HEK293 (cell line): ENCODE data around the gene PCSK2.
A peak's percentile ranks its signal among the peaks of the same experiment; 100 is the strongest.

ENCODE experiments used
- CTCF ChIA-PET: fragments of 350-600 bp; formaldehyde crosslinking; extraction: SDS; loops from one replicate; lab custom pipeline; 2021; ENCODE audit warnings: antibody characterized with exemption; lab: Yijun Ruan, JAX
- POLR2A ChIA-PET: fragments of 300-600 bp; formaldehyde crosslinking; extraction: SDS; loops from one replicate; lab custom pipeline; 2020; ENCODE audit warnings: antibody characterized with exemption, inconsistent platforms; lab: Yijun Ruan, JAX
- H3K27ac ChIP-seq: fragments of 200-500 bp; sonication (Bioruptor generic); 2 replicates; pipeline ENCODE4 v1.5.1; 2014; ENCODE audit warnings: low read depth, low read length, control low read depth, inconsistent platforms; ENCODE audit errors: extremely low read depth
- H3K36me3 ChIP-seq, 2 experiments: fragments of 200-500 bp in 1 of 2; sonication (Bioruptor generic) in 1 of 2; 1 replicate in 1 of 2; 2 replicates in 1 of 2; pipeline ENCODE4 v1.5.1; 2014 to 2017; ENCODE audit warnings: inconsistent platforms in 2 of 2, low read length in 2 of 2; ENCODE audit not compliant: control insufficient read depth in 2 of 2, insufficient read depth in 1 of 2
- H3K4me1 ChIP-seq: fragments of 200-500 bp; sonication (Bioruptor generic); 2 replicates; pipeline ENCODE4 v1.5.1; 2014; ENCODE audit warnings: mild to moderate bottlenecking, low read length, inconsistent platforms; ENCODE audit not compliant: control insufficient read depth, insufficient read depth
- H3K4me3 ChIP-seq: 2 replicates; pipeline ENCODE4 v1.5.1; 2011; ENCODE audit warnings: low read depth, mild to moderate bottlenecking, control low read depth, low read length, moderate library complexity
- H3K9me3 ChIP-seq: fragments of 200-500 bp; sonication (Bioruptor generic); 2 replicates; pipeline ENCODE4 v1.5.1; 2014; ENCODE audit warnings: low read depth, low read length, inconsistent platforms; ENCODE audit not compliant: control insufficient read depth, insufficient read depth
- CTCF ChIP-seq: fragments of 450-650 bp; formaldehyde crosslinking; IDR thresholded peaks from 2 replicates; pipeline ENCODE4 v1.5.1; 2016; ENCODE audit warnings: missing biosample characterization, missing genetic modification characterization
- EGR2 ChIP-seq: fragments of 450-650 bp; formaldehyde crosslinking; IDR thresholded peaks from 2 replicates; pipeline ENCODE4 v1.5.1; 2016; ENCODE audit warnings: low read depth, missing biosample characterization, missing genetic modification characterization
- KLF10 ChIP-seq: fragments of 450-650 bp; IDR thresholded peaks from 2 replicates; pipeline ENCODE4 v1.5.1; 2018; ENCODE audit warnings: missing biosample characterization, mild to moderate bottlenecking, missing genetic modification characterization
- ZNF10 ChIP-seq: fragments of 450-650 bp; formaldehyde crosslinking; IDR thresholded peaks from 2 replicates; pipeline ENCODE4 v1.5.1; 2017; ENCODE audit warnings: missing biosample characterization, missing genetic modification characterization
- ZNF239 ChIP-seq: fragments of 450-650 bp; formaldehyde crosslinking; IDR thresholded peaks from 2 replicates; pipeline ENCODE4 v1.5.1; 2016; ENCODE audit warnings: missing biosample characterization, missing genetic modification characterization
- ZNF449 ChIP-seq: fragments of 450-650 bp; formaldehyde crosslinking; IDR thresholded peaks from 2 replicates; pipeline ENCODE4 v1.5.1; 2017; ENCODE audit warnings: missing biosample characterization, mild to moderate bottlenecking, missing genetic modification characterization, moderate library complexity
- ZNF473 ChIP-seq: fragments of 450-650 bp; formaldehyde crosslinking; IDR thresholded peaks from 2 replicates; pipeline ENCODE4 v1.5.1; 2017; ENCODE audit warnings: missing biosample characterization, missing genetic modification characterization
- ZNF596 ChIP-seq: fragments of 450-650 bp; IDR thresholded peaks from 2 replicates; pipeline ENCODE4 v1.5.0; 2018; ENCODE audit warnings: missing biosample characterization, mild to moderate bottlenecking, missing genetic modification characterization, moderate library complexity
- ZSCAN18 ChIP-seq: fragments of 450-650 bp; formaldehyde crosslinking; IDR thresholded peaks from 2 replicates; pipeline ENCODE4 v1.5.1; 2016; ENCODE audit warnings: missing biosample characterization, missing genetic modification characterization
- TF ChIP-seq, protein P1 (sequence below): fragments of 450-650 bp; formaldehyde crosslinking; optimal IDR thresholded peaks from 2 replicates; pipeline ENCODE3; 2016; ENCODE audit warnings: missing biosample characterization, mild to moderate bottlenecking, missing genetic modification characterization
- TF ChIP-seq, protein P2 (sequence below): fragments of 450-650 bp; formaldehyde crosslinking; IDR thresholded peaks from 2 replicates; pipeline ENCODE4 v1.5.1; 2017; ENCODE audit warnings: missing biosample characterization, missing genetic modification characterization
- TF ChIP-seq, protein P3 (sequence below): fragments of 450-650 bp; formaldehyde crosslinking; IDR thresholded peaks from 2 replicates; pipeline ENCODE4 v1.5.1; 2017; ENCODE audit warnings: missing biosample characterization, missing genetic modification characterization

The PCSK2 gene

GRCh38 chr20:17376031-17376430 is 149.2 kb downstream of the PCSK2 start:
- Histone ChIP-seq H3K36me3 (no peaks in the 10 kb centered on the region), H3K4me3 (no peak overlapping the region), H3K27ac (no peak overlapping the region), H3K9me3 (no peaks in the 10 kb centered on the region)
- ChIA-PET CTCF (no interaction called here), POLR2A (no interaction called here)
- no peak for TF ChIP-seq CTCF (tag by site-specific recombination)
- TF ChIP-seq, all 188 proteins: peak for 0
- no peaks in the 10 kb centered on the region for H3K4me1 ChIP-seq

DNA sequence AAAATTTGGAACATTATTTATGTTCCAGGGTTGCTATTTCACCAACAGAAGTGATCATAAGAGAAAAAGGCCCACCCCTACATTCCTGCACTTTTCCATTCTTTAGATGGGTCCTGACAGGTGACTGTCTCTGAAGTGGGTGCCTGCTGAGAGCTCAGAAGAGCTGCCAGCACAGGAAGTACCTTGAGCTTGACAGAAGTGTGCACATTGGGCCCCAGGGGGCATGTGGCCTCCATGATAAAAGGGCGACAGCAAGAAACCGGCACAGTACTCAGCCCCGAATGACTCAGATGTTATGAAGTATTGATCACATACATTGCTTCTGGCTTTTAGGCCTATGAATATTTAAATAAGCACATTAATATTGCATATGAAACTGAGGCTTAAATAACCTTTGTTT is 150.4 kb downstream of the PCSK2 start:
- ChIA-PET CTCF (no interaction called here), POLR2A (no interaction called here)
- H3K4me1 ChIP-seq = no peaks in the 10 kb centered on the region
- H3K36me3 ChIP-seq = no peaks in the 10 kb centered on the region
- no peaks in the 10 kb centered on the region for H3K9me3 ChIP-seq
- H3K27ac ChIP-seq = no peak overlapping the region
- TF ChIP-seq, protein P1, sequence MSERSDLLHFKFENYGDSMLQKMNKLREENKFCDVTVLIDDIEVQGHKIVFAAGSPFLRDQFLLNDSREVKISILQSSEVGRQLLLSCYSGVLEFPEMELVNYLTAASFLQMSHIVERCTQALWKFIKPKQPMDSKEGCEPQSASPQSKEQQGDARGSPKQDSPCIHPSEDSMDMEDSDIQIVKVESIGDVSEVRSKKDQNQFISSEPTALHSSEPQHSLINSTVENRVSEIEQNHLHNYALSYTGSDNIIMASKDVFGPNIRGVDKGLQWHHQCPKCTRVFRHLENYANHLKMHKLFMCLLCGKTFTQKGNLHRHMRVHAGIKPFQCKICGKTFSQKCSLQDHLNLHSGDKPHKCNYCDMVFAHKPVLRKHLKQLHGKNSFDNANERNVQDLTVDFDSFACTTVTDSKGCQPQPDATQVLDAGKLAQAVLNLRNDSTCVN (tag by site-specific recombination) = no peak
- TF ChIP-seq, protein P2, sequence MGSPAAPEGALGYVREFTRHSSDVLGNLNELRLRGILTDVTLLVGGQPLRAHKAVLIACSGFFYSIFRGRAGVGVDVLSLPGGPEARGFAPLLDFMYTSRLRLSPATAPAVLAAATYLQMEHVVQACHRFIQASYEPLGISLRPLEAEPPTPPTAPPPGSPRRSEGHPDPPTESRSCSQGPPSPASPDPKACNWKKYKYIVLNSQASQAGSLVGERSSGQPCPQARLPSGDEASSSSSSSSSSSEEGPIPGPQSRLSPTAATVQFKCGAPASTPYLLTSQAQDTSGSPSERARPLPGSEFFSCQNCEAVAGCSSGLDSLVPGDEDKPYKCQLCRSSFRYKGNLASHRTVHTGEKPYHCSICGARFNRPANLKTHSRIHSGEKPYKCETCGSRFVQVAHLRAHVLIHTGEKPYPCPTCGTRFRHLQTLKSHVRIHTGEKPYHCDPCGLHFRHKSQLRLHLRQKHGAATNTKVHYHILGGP (tag by site-specific recombination) = no peak
- TF ChIP-seq ZNF473 (tag by site-specific recombination) = no peak
- no peak for TF ChIP-seq ZNF239 (tag by site-specific recombination)
- TF ChIP-seq ZNF596 = no peak
- H3K4me3 ChIP-seq = no peak overlapping the region

- CTCF ChIA-PET = no interaction called here
- peak; percentile 53; the same call in 1 of the 2 replicates for TF ChIP-seq ZNF10 (tag by site-specific recombination)
- no peak for TF ChIP-seq ZSCAN18 (tag by site-specific recombination)
- TF ChIP-seq KLF10 (tag by site-specific recombination) = no peak
- POLR2A ChIA-PET = no interaction called here
Observed at GRCh38 chr20:17379651-17380050, 152.8 kb downstream of the PCSK2 start.

DNA sequence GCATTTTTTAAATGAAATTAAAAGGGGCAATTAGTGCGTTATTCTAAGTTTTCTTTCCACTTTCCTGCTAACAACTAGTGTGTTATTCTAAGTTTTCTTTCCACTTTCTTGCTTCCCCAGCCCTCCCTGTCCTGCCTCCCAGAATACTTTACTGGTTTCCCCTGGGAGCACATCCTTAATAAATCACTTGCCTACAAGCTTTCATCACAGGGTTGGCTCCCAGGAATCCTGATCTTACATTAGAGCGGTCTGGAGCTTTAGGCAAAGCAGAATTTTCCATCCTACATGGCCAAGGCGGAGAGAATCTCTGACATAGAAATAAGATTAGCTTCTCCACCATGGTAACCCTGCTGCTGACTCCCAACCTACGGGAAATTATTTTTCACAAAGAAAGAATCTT is 154.0 kb downstream of the PCSK2 start:
- TF ChIP-seq, protein P3, sequence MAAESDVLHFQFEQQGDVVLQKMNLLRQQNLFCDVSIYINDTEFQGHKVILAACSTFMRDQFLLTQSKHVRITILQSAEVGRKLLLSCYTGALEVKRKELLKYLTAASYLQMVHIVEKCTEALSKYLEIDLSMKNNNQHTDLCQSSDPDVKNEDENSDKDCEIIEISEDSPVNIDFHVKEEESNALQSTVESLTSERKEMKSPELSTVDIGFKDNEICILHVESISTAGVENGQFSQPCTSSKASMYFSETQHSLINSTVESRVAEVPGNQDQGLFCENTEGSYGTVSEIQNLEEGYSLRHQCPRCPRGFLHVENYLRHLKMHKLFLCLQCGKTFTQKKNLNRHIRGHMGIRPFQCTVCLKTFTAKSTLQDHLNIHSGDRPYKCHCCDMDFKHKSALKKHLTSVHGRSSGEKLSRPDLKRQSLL (tag by site-specific recombination) = no peak
- no peak for TF ChIP-seq ZNF449 (tag by site-specific recombination)
- TF ChIP-seq EGR2 (tag by site-specific recombination) = no peak
- Histone ChIP-seq H3K4me3 (no peak overlapping the region), H3K4me1 (no peaks in the 10 kb centered on the region), H3K9me3 (no peaks in the 10 kb centered on the region), H3K36me3 (no peaks in the 10 kb centered on the region), H3K27ac (no peak overlapping the region)
- ChIA-PET POLR2A (no interaction called here), CTCF (interaction anchor here (0.5 kb wide), 1 partner anchor 52 kb away, joined by 5 read pairs; no protein-coding TSS in a partner anchor)

More at GRCh38 chr20:17379651-17380050, 152.8 kb downstream of the PCSK2 start:
- no peaks in the 10 kb centered on the region for H3K36me3 ChIP-seq
- no peak overlapping the region for H3K4me3 ChIP-seq
- no peak overlapping the region for H3K27ac ChIP-seq
- no peaks in the 10 kb centered on the region for H3K9me3 ChIP-seq
- H3K4me1 ChIP-seq = no peaks in the 10 kb centered on the region
